HCT116 (cell line): Measurements from ENCODE around the gene DMPK. TPM values are rescaled to one million over a fixed set of nuclear protein-coding genes. Genes with fewer than 3 reads are reported as not detected.

Experiments used
- ATAC-seq: fragments of 200-7000 bp; cut with Tn5 transposase; 2 replicates; pipeline ENCODE4 v1.9.1; 2020; ENCODE audit warnings: mild to moderate bottlenecking, moderate library complexity
- BruUV-seq: library from RNA; stranded (reverse); fragments of 400-500 nt; replicated peaks from 2 replicates; lab custom pipeline; 2021; lab: Mats Ljungman, UMichigan
- CTCF ChIA-PET: fragments of 300-600 bp; sonication (Branson Sonifier 250); formaldehyde crosslinking; loops from one replicate; lab custom pipeline; 2021; ENCODE audit warnings: antibody characterized with exemption; lab: Charles Lee
- POLR2A ChIA-PET: fragments of 300-600, 350-600 bp; sonication (Branson Sonifier 250); formaldehyde crosslinking; loops from one replicate; lab custom pipeline; 2021; ENCODE audit warnings: antibody characterized with exemption; lab: Charles Lee
- RAD21 ChIA-PET, 2 experiments: fragments of 300-600 bp; sonication (Branson Sonifier 250); formaldehyde crosslinking; loops; one replicate each; lab custom pipeline; 2023; ENCODE audit warnings: low total read pairs in 2 of 2; ENCODE audit not compliant: uncharacterized antibody in 2 of 2, unreplicated experiment in 2 of 2, low non-redundant PET in 1 of 2; lab: Charles Lee
- DNase-seq: peaks from one replicate; pipeline ENCODE4 v3.0.0-alpha.2; 2010; ENCODE audit warnings: low read depth, low spot score
- H2AFZ ChIP-seq: fragments of 200-600 bp; shearing (Covaris generic), sonication (generic); 2 replicates; pipeline ENCODE4 v1.6.1; 2017; ENCODE audit warnings: low read depth, mixed run types, mixed read lengths, antibody characterized with exemption, low read length; ENCODE audit not compliant: poor library complexity, severe bottlenecking
- H3K27ac ChIP-seq: 2 replicates; pipeline ENCODE4 v1.5.1; 2012; ENCODE audit warnings: low read depth, low read length
- H3K27me3 ChIP-seq: fragments of 200-600 bp; sonication (generic); 2 replicates; pipeline ENCODE4 v1.6.1; 2016; ENCODE audit warnings: mixed run types, low read length, mixed read lengths; ENCODE audit not compliant: insufficient read depth
- H3K36me3 ChIP-seq, 2 experiments: fragments of 200-500 bp in 1 of 2; fragments of 200-600 bp in 1 of 2; sonication (Bioruptor generic) in 1 of 2; sonication (generic) in 1 of 2; 2 replicates each; pipeline versions ENCODE4 v1.5.1 to v1.6.1; 2014 to 2016; ENCODE audit warnings: low read length in 2 of 2, inconsistent platforms in 1 of 2, mixed read lengths in 1 of 2, mixed run types in 1 of 2; ENCODE audit not compliant: insufficient read depth in 2 of 2, control insufficient read depth in 1 of 2
- H3K4me1 ChIP-seq, 2 experiments: fragments of 200-600 bp in 1 of 2; sonication (generic) in 1 of 2; 2 replicates each; pipeline versions ENCODE4 v1.5.1 to v1.6.1; 2012 to 2017; ENCODE audit warnings: low read length in 2 of 2, inconsistent platforms in 1 of 2, mild to moderate bottlenecking in 1 of 2, mixed read lengths in 1 of 2, mixed run types in 1 of 2, moderate library complexity in 1 of 2; ENCODE audit not compliant: insufficient read depth in 2 of 2, control insufficient read depth in 1 of 2
- H3K4me2 ChIP-seq: fragments of 200-600 bp; sonication (generic); 2 replicates; pipeline ENCODE4 v1.6.1; 2017; ENCODE audit warnings: mixed run types, low read length, mixed read lengths
- H3K4me3 ChIP-seq, 2 experiments: fragments of 200-600 bp in 1 of 2; sonication (generic) in 1 of 2; replicated peaks in 1 of 2; 2 replicates each; pipeline ENCODE4 v1.5.1; 2011 to 2016; ENCODE audit warnings: low read length in 2 of 2, control low read depth in 1 of 2, low read depth in 1 of 2, mild to moderate bottlenecking in 1 of 2, mixed read lengths in 1 of 2, mixed run types in 1 of 2
- H3K79me2 ChIP-seq: fragments of 200-600 bp; sonication (generic); 2 replicates; pipeline ENCODE4 v1.6.1; 2017; ENCODE audit warnings: mild to moderate bottlenecking, mixed run types, low read length, moderate library complexity, mixed read lengths; ENCODE audit not compliant: insufficient read depth
- H3K9ac ChIP-seq: fragments of 200-600 bp; sonication (generic); 2 replicates; pipeline ENCODE4 v1.6.1; 2016; ENCODE audit warnings: low read length, mixed read lengths
- H3K9me2 ChIP-seq: fragments of 200-600 bp; sonication (generic), shearing (Covaris generic); 2 replicates; pipeline ENCODE4 v1.6.1; 2017; ENCODE audit warnings: mixed run types, mild to moderate bottlenecking, moderate library complexity; ENCODE audit not compliant: insufficient read depth
- H3K9me3 ChIP-seq, 2 experiments: fragments of 200-500 bp in 1 of 2; fragments of 200-600 bp in 1 of 2; sonication (Bioruptor generic) in 1 of 2; sonication (generic) in 1 of 2; 2 replicates each; pipeline ENCODE4 v1.6.1; 2014 to 2017; ENCODE audit warnings: low read length in 2 of 2, mixed read lengths in 2 of 2, inconsistent platforms in 1 of 2, low read depth in 1 of 2, mild to moderate bottlenecking in 1 of 2, mixed run types in 1 of 2, moderate library complexity in 1 of 2; ENCODE audit not compliant: control insufficient read depth in 1 of 2, insufficient read depth in 1 of 2
- H4K20me1 ChIP-seq: fragments of 200-600 bp; sonication (generic), shearing (Covaris generic); 2 replicates; pipeline ENCODE4 v1.6.1; 2017; ENCODE audit warnings: mixed run types, mild to moderate bottlenecking, moderate library complexity; ENCODE audit not compliant: insufficient read depth
- ATF3 ChIP-seq: IDR thresholded peaks from 2 replicates; pipeline ENCODE4 v1.6.1; 2012
- CBX3 ChIP-seq: IDR thresholded peaks from 2 replicates; pipeline ENCODE4 v1.6.1; 2012; ENCODE audit warnings: low read depth
- CEBPB ChIP-seq: IDR thresholded peaks from 2 replicates; pipeline ENCODE4 v1.6.1; 2012; ENCODE audit warnings: low read depth
- CTCF ChIP-seq, 3 experiments: fragments of 200-600 bp in 1 of 3; sonication (generic) in 1 of 3; IDR thresholded peaks in 2 of 3; conservative IDR thresholded peaks in 1 of 3; 2 replicates each; pipeline ENCODE4 v1.5.1; 2012 to 2017; ENCODE audit warnings: low read depth in 2 of 3, low read length in 2 of 3, antibody characterized with exemption in 1 of 3, borderline replicate concordance in 1 of 3, control low read depth in 1 of 3, mild to moderate bottlenecking in 1 of 3, mixed read lengths in 1 of 3, mixed run types in 1 of 3, moderate library complexity in 1 of 3; ENCODE audit not compliant: insufficient read depth in 1 of 3
- EGR1 ChIP-seq: IDR thresholded peaks from 2 replicates; pipeline ENCODE4 v1.6.1; 2012; ENCODE audit warnings: low read depth
- ELF1 ChIP-seq: IDR thresholded peaks from 2 replicates; pipeline ENCODE4 v1.6.1; 2012; ENCODE audit warnings: low read depth, borderline replicate concordance
- EZH2 ChIP-seq: fragments of 200-600 bp; sonication (generic); IDR thresholded peaks from 2 replicates; pipeline ENCODE4 v1.6.1; 2017; ENCODE audit warnings: antibody characterized with exemption, mixed run types
- EZH2phosphoT487 ChIP-seq: fragments of 200-600 bp; IDR thresholded peaks from 2 replicates; pipeline ENCODE4 v1.6.1; 2018; ENCODE audit warnings: antibody characterized with exemption, borderline replicate concordance
- FOSL1 ChIP-seq: IDR thresholded peaks from 2 replicates; pipeline ENCODE4 v1.6.1; 2012; ENCODE audit warnings: low read depth
- JUND ChIP-seq: IDR thresholded peaks from 2 replicates; pipeline ENCODE4 v1.6.1; 2012
- MAX ChIP-seq: IDR thresholded peaks from 2 replicates; pipeline ENCODE4 v1.6.1; 2012
- POLR2A ChIP-seq: IDR thresholded peaks from 2 replicates; pipeline ENCODE4 v1.7.0; 2011; ENCODE audit warnings: borderline replicate concordance; ENCODE audit not compliant: insufficient read depth, insufficient read length; ENCODE audit errors: extremely low read depth
- REST ChIP-seq: IDR thresholded peaks from 2 replicates; pipeline ENCODE4 v1.6.1; 2012; ENCODE audit warnings: low read depth
- SP1 ChIP-seq: IDR thresholded peaks from 2 replicates; pipeline ENCODE4 v1.6.1; 2012; ENCODE audit warnings: low read depth
- SRF ChIP-seq: IDR thresholded peaks from 2 replicates; pipeline ENCODE4 v1.6.1; 2012; ENCODE audit warnings: low read depth
- TCF7L2 ChIP-seq: IDR thresholded peaks from 2 replicates; pipeline ENCODE4 v1.7.0; 2011; ENCODE audit warnings: borderline replicate concordance, inconsistent platforms; ENCODE audit not compliant: insufficient read depth, insufficient read length; ENCODE audit errors: extremely low read depth
- YY1 ChIP-seq: IDR thresholded peaks from 2 replicates; pipeline ENCODE4 v1.6.1; 2011; ENCODE audit warnings: low read length, low read depth, moderate library complexity, mild to moderate bottlenecking; ENCODE audit not compliant: insufficient replicate concordance; ENCODE audit errors: extremely low read depth
- ZBTB33 ChIP-seq: IDR thresholded peaks from 2 replicates; pipeline ENCODE4 v1.6.1; 2011; ENCODE audit warnings: mild to moderate bottlenecking, low read length, moderate library complexity; ENCODE audit not compliant: insufficient replicate concordance; ENCODE audit errors: extremely low read depth
- ZNF274 ChIP-seq: fragments of 200-500 bp; sonication (Bioruptor generic); IDR thresholded peaks from 2 replicates; pipeline ENCODE4 v1.6.1; 2014; ENCODE audit warnings: mild to moderate bottlenecking, low read depth, low read length, inconsistent platforms
- intact Hi-C: fragments of 100-400 bp; cut with micrococcal nuclease; formaldehyde crosslinking; loops from 2 replicates; pipeline ENCODE4 v1.10.0; 2022
- total RNA-seq: library from RNA; stranded (reverse); gene quantifications from one replicate; pipeline ENCODE4 v1.2.1, GENCODE V29; 2021; ENCODE audit not compliant: unreplicated experiment

DMPK gene
- total RNA-seq, 1 experiment from 2014 or later, result 52.5 TPM

GRCh38 chr19:45761714-45762113, 20.6 kb downstream of the DMPK start (continued):
- TF ChIP-seq ZBTB33 (no peak), CTCF (IDR thresholded peaks at IDR 0.05 in 2 of 3, conservative IDR thresholded peaks at IDR 0.05 in 1 of 3; ENCODE audit: borderline replicate concordance in 1 of 3, insufficient read depth in 1 of 3, low read depth in 2 of 3, low read length in 2 of 3) (no peak), POLR2A (no peak), SRF (no peak), EZH2 (no peak)
- TF ChIP-seq, all 23 proteins: peak for 0

GRCh38 chr19:45758921-45759320, 23.4 kb downstream of the DMPK start:
- Histone ChIP-seq H2AFZ (no peak overlapping the region), H3K4me1 (peaks cover 0 to 6% of the 10 kb centered on the region in 2 experiments; a peak in 2 of 4 replicates), H3K9me2 (no peaks in the 10 kb centered on the region), H3K27ac (no peak overlapping the region), H4K20me1 (no peaks in the 10 kb centered on the region), H3K4me3 (no peak overlapping the region), H3K9ac (no peak overlapping the region), H3K4me2 (no peak overlapping the region), H3K9me3 (no peaks in the 10 kb centered on the region), H3K79me2 (no peaks in the 10 kb centered on the region), H3K36me3 (no peaks in the 10 kb centered on the region), H3K27me3 (no peaks in the 10 kb centered on the region)
- ChIA-PET CTCF (no interaction called here), POLR2A (interaction anchor here (2.2 kb wide), 1 partner anchor 10 kb away, joined by 10 read pairs; the partner anchor contains the start of gene SIX5), RAD21 (no interaction called here)
- ATAC-seq (no peak), DNase-seq (no peak)
- no peak for TF ChIP-seq REST
- no peak for TF ChIP-seq ATF3
- no peak for TF ChIP-seq EZH2
- no peak for TF ChIP-seq YY1
- no peak for TF ChIP-seq EZH2phosphoT487
- no peak for TF ChIP-seq ELF1
- TF ChIP-seq ZNF274, result no peak
- TF ChIP-seq CEBPB, result no peak
- TF ChIP-seq EGR1, result no peak
- no peak for TF ChIP-seq JUND
- no peak for TF ChIP-seq SRF
- no peak for TF ChIP-seq CBX3
- no peak for TF ChIP-seq TCF7L2
- no peak for TF ChIP-seq MAX
- no peak for TF ChIP-seq SP1
- TF ChIP-seq FOSL1, result no peak
- no TSS peak for BruUV-seq
- intact Hi-C loops, result no loop called here
